H1 (cell line): ENCODE measurements around the gene CROCC2. TPM values are rescaled to one million over a fixed set of nuclear protein-coding genes. Genes with fewer than 3 reads are reported as not detected.

Source experiments
- CTCF ChIA-PET: fragments of 300-600 bp; sonication (Branson Sonifier 250); formaldehyde crosslinking; loops from one replicate; lab custom pipeline; 2021; ENCODE audit not compliant: partially characterized antibody; lab: Charles Lee
- POLR2A ChIA-PET: fragments of 300-600 bp; sonication (Branson Sonifier 250); formaldehyde crosslinking; loops from one replicate; lab custom pipeline; 2021; ENCODE audit warnings: inconsistent platforms; ENCODE audit not compliant: partially characterized antibody; lab: Charles Lee
- DNase-seq, 2 experiments: peaks; one replicate each; pipeline versions ENCODE4 v3.0.0 to v3.0.0-alpha.2; 2010 to 2022; ENCODE audit warnings: low spot score in 2 of 2, low read depth in 1 of 2, mixed read lengths in 1 of 2
- FAIRE-seq: peaks from 2 replicates; lab custom pipeline; 2011; peaks lifted over from hg19 to GRCh38; lab: Jason Lieb, UNC
- H2AFZ ChIP-seq: 2 replicates; pipeline ENCODE4 v1.8.1; 2012; ENCODE audit warnings: low read length, inconsistent platforms
- H2AK5ac ChIP-seq: 2 replicates; pipeline ENCODE4 v1.6.1; 2013; ENCODE audit warnings: low read depth, low read length
- H2BK120ac ChIP-seq: replicated peaks from 2 replicates; pipeline ENCODE3; 2013; ENCODE audit warnings: low read depth, low read length, inconsistent platforms
- H2BK12ac ChIP-seq: 2 replicates; pipeline ENCODE4 v1.6.1; 2013; ENCODE audit warnings: low read depth, low read length
- H2BK15ac ChIP-seq: 2 replicates; pipeline ENCODE4 v1.6.1; 2013; ENCODE audit warnings: low read length
- H2BK20ac ChIP-seq: 2 replicates; pipeline ENCODE4 v1.6.1; 2013; ENCODE audit warnings: low read length
- H2BK5ac ChIP-seq: 2 replicates; pipeline ENCODE4 v1.6.1; 2013; ENCODE audit warnings: low read depth, low read length
- H3K14ac ChIP-seq: 2 replicates; pipeline ENCODE4 v1.6.1; 2013; ENCODE audit warnings: inconsistent platforms; ENCODE audit not compliant: insufficient read length
- H3K18ac ChIP-seq: 2 replicates; pipeline ENCODE4 v1.6.1; 2013; ENCODE audit warnings: low read length; ENCODE audit errors: extremely low read depth
- H3K23ac ChIP-seq: 2 replicates; pipeline ENCODE4 v1.6.1; 2013; ENCODE audit warnings: inconsistent platforms; ENCODE audit not compliant: insufficient read length
- H3K23me2 ChIP-seq: 2 replicates; pipeline ENCODE4 v1.6.1; 2013; ENCODE audit warnings: low read depth, low read length
- H3K27ac ChIP-seq: 2 replicates; pipeline ENCODE4 v1.6.1; 2011; ENCODE audit warnings: low read depth, low read length, inconsistent platforms
- H3K27me3 ChIP-seq, 4 experiments: replicated peaks in 1 of 4; 1 replicate in 1 of 4; 2 replicates in 3 of 4; pipeline versions ENCODE4 v1.6.1 to v1.8.1; 2011 to 2013; ENCODE audit warnings: low read length in 3 of 4, mild to moderate bottlenecking in 3 of 4, inconsistent platforms in 2 of 4, mixed read lengths in 2 of 4, moderate library complexity in 1 of 4; ENCODE audit not compliant: control insufficient read depth in 3 of 4, insufficient read depth in 3 of 4; ENCODE audit errors: extremely low read depth in 1 of 4
- H3K36me3 ChIP-seq, 4 experiments: 2 replicates each; pipeline versions ENCODE4 v1.6.1 to v1.8.1; 2011 to 2013; ENCODE audit warnings: mild to moderate bottlenecking in 4 of 4, low read length in 3 of 4, moderate library complexity in 2 of 4, control low read depth in 1 of 4, inconsistent platforms in 1 of 4; ENCODE audit not compliant: insufficient read depth in 4 of 4, control insufficient read depth in 2 of 4
- H3K4ac ChIP-seq: replicated peaks from 2 replicates; pipeline ENCODE3; 2013; ENCODE audit warnings: low read length, low read depth, mixed read lengths, inconsistent platforms; ENCODE audit not compliant: insufficient read length
- H3K4me1 ChIP-seq, 4 experiments: replicated peaks in 1 of 4; 1 replicate in 1 of 4; 2 replicates in 3 of 4; pipeline versions ENCODE4 v1.6.1 to v1.8.1; 2011 to 2013; ENCODE audit warnings: low read length in 3 of 4, inconsistent platforms in 2 of 4, mixed read lengths in 1 of 4; ENCODE audit not compliant: insufficient read depth in 4 of 4, control insufficient read depth in 3 of 4
- H3K4me2 ChIP-seq, 2 experiments: 2 replicates each; pipeline versions ENCODE4 v1.6.1 to v1.8.1; 2011 to 2013; ENCODE audit warnings: low read depth in 2 of 2, low read length in 2 of 2, control low read depth in 1 of 2, inconsistent platforms in 1 of 2, mild to moderate bottlenecking in 1 of 2; ENCODE audit not compliant: insufficient read depth in 1 of 2
- H3K4me3 ChIP-seq, 4 experiments: fragments of 200-600, 300-600 bp in 1 of 4; sonication (generic), shearing (Covaris generic), sonication (Bioruptor Twin) in 1 of 4; 2 replicates each; pipeline versions ENCODE4 v1.5.1 to v1.8.1; 2011 to 2016; ENCODE audit warnings: low read length in 4 of 4, low read depth in 3 of 4, control low read depth in 2 of 4, inconsistent platforms in 2 of 4, mild to moderate bottlenecking in 2 of 4, mixed read lengths in 1 of 4, moderate library complexity in 1 of 4; ENCODE audit not compliant: insufficient read depth in 2 of 4; ENCODE audit errors: extremely low read depth in 1 of 4
- H3K56ac ChIP-seq: replicated peaks from 2 replicates; pipeline ENCODE3; 2013; ENCODE audit warnings: low read depth, mild to moderate bottlenecking, mixed read lengths, low read length, inconsistent platforms; ENCODE audit not compliant: insufficient read length
- H3K79me1 ChIP-seq: 2 replicates; pipeline ENCODE4 v1.6.1; 2013; ENCODE audit warnings: low read depth, low read length, control low read depth
- H3K79me2 ChIP-seq, 2 experiments: 2 replicates each; pipeline versions ENCODE4 v1.6.1 to v1.8.1; 2012 to 2013; ENCODE audit warnings: low read length in 2 of 2, mild to moderate bottlenecking in 2 of 2, inconsistent platforms in 1 of 2; ENCODE audit not compliant: insufficient read depth in 2 of 2, control insufficient read depth in 1 of 2
- H3K9ac ChIP-seq, 4 experiments: replicated peaks in 1 of 4; 1 replicate in 1 of 4; 2 replicates in 3 of 4; pipeline versions ENCODE4 v1.6.1 to v1.8.1; 2011 to 2013; ENCODE audit warnings: low read depth in 3 of 4, low read length in 3 of 4, control low read depth in 2 of 4, mild to moderate bottlenecking in 2 of 4, moderate library complexity in 2 of 4, inconsistent platforms in 1 of 4; ENCODE audit errors: extremely low read depth in 1 of 4
- H3K9me3 ChIP-seq, 2 experiments: 2 replicates each; pipeline versions ENCODE4 v1.6.1 to v1.8.1; 2012 to 2013; ENCODE audit warnings: mild to moderate bottlenecking in 2 of 2, moderate library complexity in 2 of 2, control low read depth in 1 of 2, inconsistent platforms in 1 of 2, low read depth in 1 of 2, low read length in 1 of 2, mixed read lengths in 1 of 2; ENCODE audit not compliant: insufficient read depth in 2 of 2
- H4K20me1 ChIP-seq, 2 experiments: replicated peaks in 1 of 2; 2 replicates each; pipeline versions ENCODE3 to v1.8.1; 2011 to 2013; ENCODE audit warnings: inconsistent platforms in 2 of 2, low read length in 2 of 2, mild to moderate bottlenecking in 1 of 2; ENCODE audit not compliant: insufficient read depth in 2 of 2, control insufficient read depth in 1 of 2
- H4K5ac ChIP-seq: 2 replicates; pipeline ENCODE4 v1.6.1; 2013; ENCODE audit warnings: low read length, low read depth, mixed read lengths, inconsistent platforms; ENCODE audit not compliant: insufficient read length
- H4K8ac ChIP-seq: 2 replicates; pipeline ENCODE4 v1.8.0; 2013; ENCODE audit warnings: mild to moderate bottlenecking, moderate library complexity, low read length, inconsistent platforms; ENCODE audit not compliant: insufficient read depth; ENCODE audit errors: extremely low read depth
- H4K91ac ChIP-seq: replicated peaks from 2 replicates; pipeline ENCODE3; 2013; ENCODE audit warnings: low read length, mixed read lengths, inconsistent platforms; ENCODE audit not compliant: insufficient read length
- SIX5 ChIP-seq: IDR thresholded peaks from 2 replicates; pipeline ENCODE4 v1.6.1; 2011; ENCODE audit warnings: mild to moderate bottlenecking, low read depth, low read length
- SP4 ChIP-seq: IDR thresholded peaks from 2 replicates; pipeline ENCODE4 v1.6.1; 2012; ENCODE audit warnings: low read length, inconsistent platforms
- WGBS, 2 experiments: shearing (Covaris generic) in 1 of 2; methylation state at CpG; one replicate each; pipeline versions ENCODE4 v1.1.6 to v1.1.7; 2013 to 2015; ENCODE audit warnings: low lambda C conversion rate in 2 of 2, mixed read lengths in 2 of 2, inconsistent platforms in 1 of 2, low coverage in 1 of 2, missing lambda C conversion rate in 1 of 2; ENCODE audit not compliant: insufficient replicate concordance in 2 of 2, insufficient coverage in 1 of 2, insufficient read length in 1 of 2; ENCODE audit errors: extremely low coverage in 1 of 2, missing lambda C conversion rate in 1 of 2; 5-methylcytosine and 5-hydroxymethylcytosine counted together
- polyA plus RNA-seq, 7 experiments: library from polyadenylated mRNA; depleted of rRNA in 3 of 7; stranded (reverse) in 5 of 7; unstranded in 2 of 7; fragments of >200 nt in 5 of 7; fragments of 200-250 nt in 2 of 7; gene quantifications; 1 replicate in 5 of 7; 2 replicates in 1 of 7; 4 replicates in 1 of 7; pipeline versions ENCODE4 v1.2.1 to v1.2.3, GENCODE V29; 2011 to 2013; ENCODE audit warnings: missing spikeins in 2 of 7, mixed read lengths in 2 of 7
- total RNA-seq: library from RNA; stranded (reverse); fragmentation: NEBNext Ultra II Directional; extraction: Animal tissue kit (Norgen Biotek cat#: 25700); gene quantifications from 2 replicates; pipeline ENCODE4 v1.2.1, GENCODE V29; 2021

The CROCC2 gene
- total and polyA plus RNA-seq, 2 of the 8 experiments (the other 6 are each of a cell fraction or from before 2014, with no cell fraction given), result not detected

GRCh38 chr2:240996834-240997140, 90.7 kb downstream of the CROCC2 start:
- H2BK12ac ChIP-seq, result no peak overlapping the region
- H3K14ac ChIP-seq, result no peak overlapping the region
- no peak overlapping the region for H3K56ac ChIP-seq
- no peaks in the 10 kb centered on the region for H3K79me2 ChIP-seq
- peaks cover 4% of the 10 kb centered on the region; the same call in 1 of the 2 replicates for H3K23me2 ChIP-seq
- peak in 1 of 2 experiments; percentile 37 for DNase-seq
- H3K23ac ChIP-seq, result no peak overlapping the region
- no peak overlapping the region for H3K9ac ChIP-seq
- no peak overlapping the region for H4K5ac ChIP-seq
- H3K27me3 ChIP-seq, result peaks cover 5 to 27% (median 15%) of the 10 kb centered on the region in 4 experiments
- H3K18ac ChIP-seq, result no peak overlapping the region
- 86% methylated on average over 13 of the region's 13 CpGs; no CpG with 5 or more reads in 1 of the 2 experiments for WGBS, 2 experiments
- no peak for FAIRE-seq
- no peak overlapping the region for H2BK15ac ChIP-seq
- H3K9me3 ChIP-seq, result no peaks in the 10 kb centered on the region
- H3K4me2 ChIP-seq, result no peak overlapping the region
- no peak overlapping the region for H4K8ac ChIP-seq
- no peak overlapping the region for H3K27ac ChIP-seq
- H3K79me1 ChIP-seq, result no peaks in the 10 kb centered on the region
- ChIA-PET POLR2A (no interaction called here), CTCF (no interaction called here)
- peaks cover 0 to 6% (median 2%) of the 10 kb centered on the region in 4 experiments; a peak in 4 of 7 replicates for H3K4me1 ChIP-seq
- H2BK120ac ChIP-seq, result no peak overlapping the region
- H2AFZ ChIP-seq, result no peak overlapping the region
- H4K91ac ChIP-seq, result no peak overlapping the region
- H3K4me3 ChIP-seq, result no peak overlapping the region
- H3K4ac ChIP-seq, result no peak overlapping the region
- H2AK5ac ChIP-seq, result no peak overlapping the region
- H2BK5ac ChIP-seq, result no peak overlapping the region
- H4K20me1 ChIP-seq, result peaks cover 0 to 7% of the 10 kb centered on the region in 2 experiments
- no peaks in the 10 kb centered on the region for H3K36me3 ChIP-seq
- TF ChIP-seq SIX5 (no peak), SP4 (no peak)
- no peak overlapping the region for H2BK20ac ChIP-seq
